SHP77 treated with DMSO at 0.1 percent for 48 hours (cell line): ENCODE measurements around the gene METTL25B.
A peak's percentile ranks its signal among the peaks of the same experiment; 100 is the strongest.

Experiments used
- DNase-seq: peaks from one replicate; lab custom pipeline; 2025; lab: John Stamatoyannopoulos, UW

The METTL25B gene

GRCh38 chr1:156700736-156701531 is 27.3 kb upstream of the METTL25B start:
- no peak for DNase-seq

- no peak for DNase-seq
Measured at GRCh38 chr1:156703336-156703735, 24.9 kb upstream of the METTL25B start.

- no peak for DNase-seq
Measured at GRCh38 chr1:156703741-156704140, 24.5 kb upstream of the METTL25B start.

GRCh38 chr1:156704166-156704711 is 24.0 kb upstream of the METTL25B start:
- DNase-seq, result no peak

- DNase-seq, result no peak
Measured at GRCh38 chr1:156704930-156705320, 23.3 kb upstream of the METTL25B start.

GRCh38 chr1:156705321-156705917 is 22.9 kb upstream of the METTL25B start, which contains the start of gene CRABP2:
Gene CRABP2 (minus strand): TSS chr1:156705583. CDS start chr1:156705446, 137 bp downstream.
- no peak for DNase-seq

- DNase-seq, result no peak
Measured at GRCh38 chr1:156705918-156706656, 22.2 kb upstream of the METTL25B start.

- DNase-seq, result no peak
Measured at GRCh38 chr1:156706657-156707416, 21.4 kb upstream of the METTL25B start.

GRCh38 chr1:156707417-156708217 is 20.7 kb upstream of the METTL25B start:
- DNase-seq, result no peak

GRCh38 chr1:156708218-156708661 is 20.0 kb upstream of the METTL25B start:
- no peak for DNase-seq

GRCh38 chr1:156709031-156709430 is 19.2 kb upstream of the METTL25B start:
- DNase-seq, result no peak

GRCh38 chr1:156709757-156710489 is 18.3 kb upstream of the METTL25B start:
- DNase-seq, result peak; percentile 68

GRCh38 chr1:156711011-156711817 is 17.1 kb upstream of the METTL25B start:
- no peak for DNase-seq

- DNase-seq, result no peak
Measured at GRCh38 chr1:156712626-156713025, 15.6 kb upstream of the METTL25B start.

- DNase-seq, result no peak
Measured at GRCh38 chr1:156714830-156715229, 13.4 kb upstream of the METTL25B start.

- DNase-seq, result no peak
Measured at GRCh38 chr1:156717351-156717750, 10.9 kb upstream of the METTL25B start.

GRCh38 chr1:156721131-156721530 is 7.1 kb upstream of the METTL25B start:
- no peak for DNase-seq

- no peak for DNase-seq
Measured at GRCh38 chr1:156721535-156721934, 6.7 kb upstream of the METTL25B start.

GRCh38 chr1:156725683-156726280 is 2.5 kb upstream of the METTL25B start:
- peak; percentile 93 for DNase-seq
